GM23338 (cell line): Measurements from ENCODE around the gene FAM76B.

Experiments used
- CREB1 ChIP-seq: fragments of 250-450 bp; sonication (Bioruptor Pico); IDR thresholded peaks from 2 replicates; pipeline ENCODE4 v1.5.0; 2020; ENCODE audit warnings: low read depth, mild to moderate bottlenecking, moderate library complexity
- CTCF ChIP-seq, 2 experiments: fragments of 200-600 bp in 1 of 2; sonication (generic) in 1 of 2; conservative IDR thresholded peaks; 2 replicates each; pipeline versions ENCODE4 v1.5.1 to v1.6.1; 2016 to 2017; ENCODE audit warnings: antibody characterized with exemption in 2 of 2, low read depth in 2 of 2, mild to moderate bottlenecking in 2 of 2, moderate library complexity in 1 of 2
- ETS1 ChIP-seq: IDR thresholded peaks from 2 replicates; pipeline ENCODE4 v1.6.1; 2016; ENCODE audit warnings: antibody characterized with exemption
- EZH2 ChIP-seq: fragments of 200-600 bp; sonication (generic); IDR thresholded peaks from one replicate; pipeline ENCODE4 v1.8.0; 2017; ENCODE audit warnings: antibody characterized with exemption, mild to moderate bottlenecking, low read depth; ENCODE audit not compliant: unreplicated experiment
- EZH2phosphoT487 ChIP-seq: fragments of 200-600 bp; sonication (generic); IDR thresholded peaks from one replicate; pipeline ENCODE4 v1.8.1; 2018; ENCODE audit warnings: antibody characterized with exemption; ENCODE audit not compliant: unreplicated experiment
- JUNB ChIP-seq: IDR thresholded peaks from one replicate; pipeline ENCODE4 v1.6.1; 2016; ENCODE audit warnings: antibody characterized with exemption; ENCODE audit not compliant: unreplicated experiment
- POLR2AphosphoS5 ChIP-seq: IDR thresholded peaks from 2 replicates; pipeline ENCODE4 v1.6.1; 2016; ENCODE audit warnings: antibody characterized with exemption, low read depth
- REST ChIP-seq: IDR thresholded peaks from one replicate; pipeline ENCODE4 v1.6.1; 2018; ENCODE audit warnings: antibody characterized with exemption; ENCODE audit not compliant: unreplicated experiment
- ZNF114 ChIP-seq: fragments of 250-450 bp; sonication (Bioruptor Pico); IDR thresholded peaks from 2 replicates; pipeline ENCODE4 v1.5.0; 2020; ENCODE audit warnings: mild to moderate bottlenecking, moderate library complexity

DNA sequence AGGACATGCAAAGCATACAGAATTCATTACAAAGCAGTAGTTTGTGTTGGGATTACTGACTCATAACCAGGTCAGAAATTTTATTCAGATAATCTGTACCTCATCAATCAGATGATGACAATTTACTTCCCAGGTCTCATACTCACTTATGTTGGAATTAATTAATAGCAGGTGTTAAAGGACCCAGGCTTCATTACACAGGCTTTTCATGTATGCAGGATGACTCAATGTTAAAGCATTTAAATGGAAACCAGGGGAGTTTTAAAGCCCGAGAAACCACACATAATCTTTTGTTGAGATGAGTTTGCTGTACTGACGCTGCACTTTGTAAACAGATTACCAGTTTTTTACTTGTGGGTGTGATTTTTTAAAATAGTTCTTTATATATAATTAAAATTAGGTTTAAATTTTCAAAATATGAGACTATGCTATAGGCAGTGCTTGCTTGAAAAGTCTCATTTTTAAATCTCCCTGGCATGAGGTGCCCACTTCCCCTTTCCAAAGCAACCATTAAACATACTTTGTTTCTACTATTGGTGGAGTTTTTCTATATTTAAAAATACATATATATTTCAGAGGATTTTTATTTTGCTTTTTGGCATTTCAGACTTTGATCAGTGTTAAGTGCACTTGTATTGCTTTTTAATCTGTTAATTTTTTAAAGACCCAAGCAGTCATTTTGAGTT, 41.8 kb upstream of the FAM76B start:
- TF ChIP-seq CTCF (conservative IDR thresholded peaks at IDR 0.05; ENCODE audit: low read depth in 2 of 2) = no peak
- no peak for TF ChIP-seq POLR2AphosphoS5
- TF ChIP-seq EZH2phosphoT487 = no peak
- TF ChIP-seq ETS1 = no peak
- no peak for TF ChIP-seq CREB1 (CRISPR knock-in tag)
- TF ChIP-seq REST = no peak
- no peak for TF ChIP-seq EZH2
- TF ChIP-seq JUNB = no peak
- TF ChIP-seq ZNF114 = no peak
